Omental fat pad (tissue), 4 donors: ENCODE results near the gene SESTD1. TPM values are rescaled to one million over a fixed set of nuclear protein-coding genes. Genes with fewer than 3 reads are reported as not detected.
"Not testable (repeated sequence)": the region's sequence is repeated elsewhere in the genome, so short reads cannot be mapped to it uniquely, and the experiment has no call there.

Experiments
- ATAC-seq: fragments of 150-250 bp; one replicate; pipeline ENCODE4 v1.9.1; 2016; ENCODE audit warnings: mild to moderate bottlenecking, moderate library complexity; ENCODE audit not compliant: low FRiP score
- DNase-seq: peaks from one replicate; pipeline ENCODE4 v3.0.0-alpha.2; 2019; ENCODE audit warnings: low spot score
- total RNA-seq, 4 donors: library from RNA; depleted of rRNA; stranded (reverse); fragments of >200 nt; gene quantifications; one replicate each; pipeline ENCODE4 v1.1.0, GENCODE V29; 2016
- TF ChIP-seq, protein P1 (sequence below), 3 donors: fragments of 450-650 bp; IDR thresholded peaks; one replicate each; pipeline ENCODE4 v1.5.1; 2016 to 2017; ENCODE audit warnings: antibody characterized with exemption in 3 of 3, mild to moderate bottlenecking in 3 of 3, moderate library complexity in 2 of 3

The SESTD1 gene
- total RNA-seq, 4 donors from 2014 or later = 47.0 to 80.9 (median 56.8) TPM

DNA sequence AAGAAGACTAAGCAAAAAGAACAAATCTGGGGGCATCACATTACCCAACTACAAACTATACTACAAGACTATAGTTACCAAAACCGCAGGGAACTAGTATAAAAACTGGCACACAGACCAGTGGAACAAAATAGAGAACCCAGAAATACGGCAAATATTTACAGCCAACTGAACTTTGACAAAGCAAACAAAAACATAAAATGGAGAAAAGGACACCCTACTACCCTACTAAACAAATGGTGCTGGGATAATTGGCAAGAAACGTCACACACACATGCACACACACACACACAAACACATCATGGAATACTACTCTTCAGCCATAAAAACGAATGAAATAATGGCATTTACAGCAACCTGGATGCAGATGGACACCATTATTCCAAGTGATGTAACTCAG is 53.3 kb downstream of the SESTD1 start:
- no peak for DNase-seq
- ATAC-seq = no peak
- TF ChIP-seq, protein P1, sequence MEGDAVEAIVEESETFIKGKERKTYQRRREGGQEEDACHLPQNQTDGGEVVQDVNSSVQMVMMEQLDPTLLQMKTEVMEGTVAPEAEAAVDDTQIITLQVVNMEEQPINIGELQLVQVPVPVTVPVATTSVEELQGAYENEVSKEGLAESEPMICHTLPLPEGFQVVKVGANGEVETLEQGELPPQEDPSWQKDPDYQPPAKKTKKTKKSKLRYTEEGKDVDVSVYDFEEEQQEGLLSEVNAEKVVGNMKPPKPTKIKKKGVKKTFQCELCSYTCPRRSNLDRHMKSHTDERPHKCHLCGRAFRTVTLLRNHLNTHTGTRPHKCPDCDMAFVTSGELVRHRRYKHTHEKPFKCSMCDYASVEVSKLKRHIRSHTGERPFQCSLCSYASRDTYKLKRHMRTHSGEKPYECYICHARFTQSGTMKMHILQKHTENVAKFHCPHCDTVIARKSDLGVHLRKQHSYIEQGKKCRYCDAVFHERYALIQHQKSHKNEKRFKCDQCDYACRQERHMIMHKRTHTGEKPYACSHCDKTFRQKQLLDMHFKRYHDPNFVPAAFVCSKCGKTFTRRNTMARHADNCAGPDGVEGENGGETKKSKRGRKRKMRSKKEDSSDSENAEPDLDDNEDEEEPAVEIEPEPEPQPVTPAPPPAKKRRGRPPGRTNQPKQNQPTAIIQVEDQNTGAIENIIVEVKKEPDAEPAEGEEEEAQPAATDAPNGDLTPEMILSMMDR (IDR thresholded peaks at IDR 0.05) = no peak

DNA sequence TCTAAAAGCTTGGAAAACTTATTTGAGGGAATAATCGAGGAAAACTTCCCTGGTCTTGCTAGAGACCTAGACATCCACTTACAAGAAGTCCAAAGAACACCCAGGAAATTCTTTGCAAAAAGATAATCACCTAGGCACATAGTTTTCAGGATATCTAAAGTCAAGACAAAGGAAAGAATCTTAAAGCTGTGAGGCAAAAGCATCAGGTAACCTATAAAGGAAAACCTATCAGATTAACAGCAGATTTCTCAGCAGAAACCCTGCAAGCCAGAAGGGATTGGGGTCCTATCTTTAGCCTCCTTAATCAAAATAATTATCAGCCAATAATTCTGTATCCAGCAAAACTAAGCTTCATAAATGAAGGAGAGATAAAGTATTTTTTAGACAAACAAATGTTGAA is 56.4 kb downstream of the SESTD1 start:
- not testable (repeated sequence) for DNase-seq

DNA sequence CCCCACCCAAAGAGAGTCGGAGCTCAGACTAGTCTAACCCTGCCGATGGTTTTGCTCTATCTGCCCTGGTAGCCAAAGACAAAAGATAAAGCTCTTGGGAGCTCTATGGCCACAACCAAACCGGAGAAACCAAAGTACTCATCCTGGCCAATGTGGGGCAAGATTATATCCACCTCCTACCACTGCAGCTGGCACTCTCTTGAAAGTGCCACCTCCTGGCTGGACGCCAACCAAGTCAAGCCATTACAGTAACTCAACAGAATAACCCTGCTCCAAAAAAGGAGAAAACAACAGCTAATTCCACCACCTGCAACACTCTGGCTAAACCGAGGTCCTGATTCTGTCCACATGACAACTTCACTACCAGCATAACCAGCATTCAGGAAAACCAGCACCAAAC is 57.6 kb downstream of the SESTD1 start:
- ATAC-seq (no peak), DNase-seq (no peak)
- TF ChIP-seq, protein P1 (IDR thresholded peaks at IDR 0.05) = no peak

More for the DNA sequence above, 56.4 kb downstream of the SESTD1 start:
- ATAC-seq = not testable (repeated sequence)

DNA sequence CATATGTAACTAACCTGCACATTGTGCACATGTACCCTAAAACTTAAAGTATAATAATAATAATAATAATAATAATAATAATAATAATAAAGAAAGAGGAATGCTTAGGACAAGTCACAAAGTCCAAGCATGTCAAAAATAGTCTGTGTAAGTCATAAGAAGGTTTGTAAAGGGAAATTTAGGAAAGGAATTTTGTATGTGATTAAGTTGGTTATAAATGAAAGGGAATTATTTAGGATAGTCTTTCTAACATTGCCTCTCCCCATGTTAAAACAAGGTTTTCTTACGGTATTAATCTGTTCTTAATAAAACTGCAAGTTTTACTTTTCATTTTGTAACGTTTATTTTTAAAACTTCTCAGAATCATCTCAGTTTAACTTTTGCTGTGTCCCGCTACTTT is 62.8 kb downstream of the SESTD1 start:
- DNase-seq (no peak), ATAC-seq (no peak)
- TF ChIP-seq, protein P1 (IDR thresholded peaks at IDR 0.05) = no peak

DNA sequence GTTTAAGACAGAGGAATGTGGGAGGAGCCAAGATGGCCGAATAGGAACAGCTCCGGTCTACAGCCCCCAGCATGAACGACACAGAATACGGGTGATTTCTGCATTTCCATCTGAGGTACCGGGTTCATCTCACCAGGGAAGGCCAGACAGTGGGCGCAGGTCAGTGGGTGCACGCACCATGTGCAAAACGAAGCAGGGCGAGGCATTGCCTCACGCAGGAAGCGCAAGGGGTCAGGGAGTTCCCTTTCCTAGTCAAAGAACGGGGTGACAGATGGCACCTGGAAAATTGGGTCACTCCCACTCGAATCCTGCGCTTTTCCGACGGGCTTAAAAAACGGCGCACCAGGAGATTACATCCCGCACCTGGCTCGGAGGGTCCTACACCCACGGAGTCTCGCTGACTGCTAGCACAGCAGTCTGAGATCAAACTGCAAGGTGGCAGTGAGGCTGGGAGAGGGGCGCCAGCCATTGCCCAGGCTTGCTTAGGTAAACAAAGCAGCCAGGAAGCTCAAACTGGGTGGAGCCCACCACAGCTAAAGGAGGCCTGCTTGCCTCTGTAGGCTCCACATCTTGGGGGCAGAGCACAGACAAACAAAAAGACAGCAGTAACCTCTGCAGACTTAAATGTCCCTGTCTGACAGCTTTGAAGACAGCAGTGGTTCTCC is 68.6 kb downstream of the SESTD1 start:
- DNase-seq, ATAC-seq: not testable (repeated sequence)

DNA sequence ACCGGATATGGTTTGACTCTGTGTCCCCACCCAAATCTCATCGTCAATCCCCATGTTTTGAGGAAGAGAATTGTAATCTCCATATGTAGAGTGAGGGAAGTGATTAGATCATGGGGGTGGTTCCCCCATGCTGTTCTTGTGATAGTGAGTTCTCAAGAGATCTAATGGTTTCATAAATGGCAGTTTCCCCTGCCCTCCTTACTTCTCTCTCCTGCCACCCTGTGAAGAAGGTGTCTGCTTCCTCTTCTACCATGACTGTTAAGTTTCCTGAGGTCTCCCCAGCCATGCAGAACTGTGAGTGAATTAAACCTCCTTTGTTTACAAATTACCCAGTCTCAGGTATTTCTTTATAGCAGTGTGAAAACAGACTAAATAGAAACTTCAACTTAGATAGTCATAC is 69.5 kb downstream of the SESTD1 start:
- DNase-seq = no peak
- TF ChIP-seq, protein P1 (IDR thresholded peaks at IDR 0.05) = no peak
- ATAC-seq = no peak

DNA sequence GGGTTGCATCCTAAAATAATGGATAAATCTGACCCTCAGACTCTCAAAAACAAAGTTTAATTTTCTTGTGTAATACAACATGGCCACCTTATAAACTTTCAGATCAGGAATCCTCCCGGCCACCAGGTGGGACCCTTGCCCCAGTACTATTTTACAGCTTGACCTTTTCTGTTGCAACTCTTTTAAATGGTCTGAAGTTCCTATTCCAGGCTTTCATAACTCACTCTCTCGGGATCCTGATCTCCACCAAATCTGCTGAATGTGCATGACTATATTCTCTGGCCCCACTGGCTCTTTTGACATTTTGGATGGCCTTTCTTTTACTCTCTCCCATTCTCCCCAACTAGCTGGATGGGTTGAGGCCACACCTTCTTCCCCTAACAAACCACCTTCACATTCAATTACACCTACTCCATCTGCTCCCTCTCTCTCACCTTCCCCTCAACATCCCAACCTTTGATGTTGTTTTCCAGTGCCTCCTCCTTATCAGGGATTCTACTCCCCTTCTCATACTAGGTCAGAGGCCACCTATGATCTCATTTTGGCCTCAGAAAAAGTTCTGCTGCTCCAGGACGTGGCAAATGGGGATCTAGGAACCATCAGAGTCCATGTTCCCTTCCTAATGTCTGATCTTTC is 70.8 kb downstream of the SESTD1 start:
- ATAC-seq (no peak), DNase-seq (no peak)
- TF ChIP-seq, protein P1 (IDR thresholded peaks at IDR 0.05) = no peak

DNA sequence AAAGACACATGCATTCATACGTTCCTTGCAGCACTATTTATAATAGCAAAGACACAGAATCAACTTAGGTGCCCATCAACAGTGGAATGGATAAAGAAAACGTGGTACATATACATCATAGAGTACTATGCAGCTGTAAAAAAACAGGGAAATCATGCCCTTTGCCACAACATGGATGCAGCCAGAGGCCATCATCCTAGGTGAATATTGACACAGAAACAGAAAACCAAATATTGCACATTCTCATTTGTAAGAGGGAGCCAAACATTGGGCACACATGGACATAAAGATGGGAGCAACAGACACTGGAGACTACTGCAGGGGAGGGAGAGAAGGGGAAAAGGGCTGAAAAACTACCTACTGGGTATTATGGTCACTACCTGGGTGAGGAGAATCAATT is 73.5 kb downstream of the SESTD1 start:
- TF ChIP-seq, protein P1 (IDR thresholded peaks at IDR 0.05) = no peak
- DNase-seq (no peak), ATAC-seq (no peak)
